ENCODE data around the gene CDKN2A. TPM values are rescaled to one million over a fixed set of nuclear protein-coding genes. Genes with fewer than 3 reads are reported as not detected.

CDKN2A gene
- polyA plus RNA-seq, 1 of the 3 experiments (the other 2 are of a cell fraction) = 41.4 TPM

GRCh38 chr9:22031655-22032411, 37.6 kb upstream of the CDKN2A start:
- CTCF ChIA-PET = interaction anchor here (1.5 to 2.1 kb wide), 2 partner anchors 36 to 218 kb away, joined by 3 to 5 read pairs; no protein-coding TSS in a partner anchor
- no peak overlapping the region for H3K9ac ChIP-seq

GRCh38 chr9:22030101-22030598, 36.0 kb upstream of the CDKN2A start:
- peak overlapping the region in 1 of 2 experiments; percentile 24; a peak in 1 of 4 replicates for H3K27ac ChIP-seq (ENCODE audit: low read depth in 2 of 2, low read length in 1 of 2)
- 33% methylated on average over 1 of the region's 1 CpG for WGBS (ENCODE audit: low lambda C conversion rate)
- POLR2A ChIA-PET = no interaction called here
- no peak for TF ChIP-seq MAX (IDR thresholded peaks at IDR 0.05; ENCODE audit: low read depth)
- peak; percentile 28 for TF ChIP-seq FOSL2 (IDR thresholded peaks at IDR 0.05; ENCODE audit: borderline replicate concordance, low read depth)
- H3K36me3 ChIP-seq (replicated peaks in 1 of 2; ENCODE audit: control insufficient read depth in 1 of 2, insufficient read depth in 2 of 2, low read length in 1 of 2) = no peaks in the 10 kb centered on the region
- no peaks in the 10 kb centered on the region for H4K20me1 ChIP-seq (ENCODE audit: insufficient read depth)
- peak overlapping the region; percentile 43; the same call in 1 of the 2 replicates for H2AFZ ChIP-seq (ENCODE audit: low read depth)
- H3K9me2 ChIP-seq = no peaks in the 10 kb centered on the region
- H3K4me3 ChIP-seq (ENCODE audit: low read depth in 2 of 2, low read length in 1 of 2) = no peak overlapping the region
- no peaks in the 10 kb centered on the region for H3K4me1 ChIP-seq (ENCODE audit: control insufficient read depth in 1 of 2, insufficient read depth in 2 of 2, low read depth in 1 of 2, low read length in 1 of 2)
- CTCF ChIA-PET = interaction anchor here (2.1 to 2.8 kb wide), 3 partner anchors 7 to 217 kb away, joined by 5 to 13 read pairs (median 7); partner anchors contain the start of gene CDKN2B
- H3K9ac ChIP-seq = no peak overlapping the region
- H3K9me3 ChIP-seq = no peaks in the 10 kb centered on the region
- H3F3A ChIP-seq (replicated peaks; ENCODE audit: insufficient read depth) = peaks cover 6% of the 10 kb centered on the region
- no peaks in the 10 kb centered on the region for H3K27me3 ChIP-seq (ENCODE audit: insufficient read depth)
- H3K4me2 ChIP-seq = no peak overlapping the region
- H3K79me2 ChIP-seq (ENCODE audit: insufficient read depth) = no peaks in the 10 kb centered on the region
- no peak for DNase-seq

More at GRCh38 chr9:22031655-22032411, 37.6 kb upstream of the CDKN2A start:
- H3K27ac ChIP-seq (ENCODE audit: low read depth in 2 of 2, low read length in 1 of 2) = no peak overlapping the region
- H3K4me3 ChIP-seq (ENCODE audit: low read depth in 2 of 2, low read length in 1 of 2) = no peak overlapping the region
- peaks cover 6% of the 10 kb centered on the region for H3F3A ChIP-seq (replicated peaks; ENCODE audit: insufficient read depth)
- H3K79me2 ChIP-seq (ENCODE audit: insufficient read depth) = no peaks in the 10 kb centered on the region
- H3K27me3 ChIP-seq (ENCODE audit: insufficient read depth) = no peaks in the 10 kb centered on the region
- no peaks in the 10 kb centered on the region for H4K20me1 ChIP-seq (ENCODE audit: insufficient read depth)
- no peak for DNase-seq
- no peaks in the 10 kb centered on the region for H3K9me3 ChIP-seq
- no peak overlapping the region for H2AFZ ChIP-seq (ENCODE audit: low read depth)
- H3K4me1 ChIP-seq (ENCODE audit: control insufficient read depth in 1 of 2, insufficient read depth in 2 of 2, low read depth in 1 of 2, low read length in 1 of 2) = no peaks in the 10 kb centered on the region
- H3K4me2 ChIP-seq = no peak overlapping the region
- 54% methylated on average over 4 of the region's 4 CpGs for WGBS (ENCODE audit: low lambda C conversion rate)
- no peaks in the 10 kb centered on the region for H3K9me2 ChIP-seq
- POLR2A ChIA-PET = interaction anchor here (0.5 kb wide), 1 partner anchor 15 kb away, joined by 4 read pairs; no protein-coding TSS in a partner anchor
- H3K36me3 ChIP-seq (replicated peaks in 1 of 2; ENCODE audit: control insufficient read depth in 1 of 2, insufficient read depth in 2 of 2, low read length in 1 of 2) = no peaks in the 10 kb centered on the region
- no peak for TF ChIP-seq NRF1 (IDR thresholded peaks at IDR 0.05; ENCODE audit: low read depth, low read length)
- no peak for TF ChIP-seq TAF1 (IDR thresholded peaks at IDR 0.05; ENCODE audit: borderline replicate concordance, low read depth, low read length)
- TF ChIP-seq USF1 (IDR thresholded peaks at IDR 0.05; ENCODE audit: borderline replicate concordance, low read depth) = no peak

- H3K36me3 ChIP-seq (replicated peaks in 1 of 2; ENCODE audit: control insufficient read depth in 1 of 2, insufficient read depth in 2 of 2, low read length in 1 of 2) = no peaks in the 10 kb centered on the region
- CTCF ChIA-PET = interaction anchor here (0.6 to 2.8 kb wide), 7 partner anchors 8 to 216 kb away, joined by 3 to 13 read pairs (median 5); partner anchors contain the start of gene CDKN2B
- no peaks in the 10 kb centered on the region for H3K4me1 ChIP-seq (ENCODE audit: control insufficient read depth in 1 of 2, insufficient read depth in 2 of 2, low read depth in 1 of 2, low read length in 1 of 2)
- H3K27ac ChIP-seq (ENCODE audit: low read depth in 2 of 2, low read length in 1 of 2) = no peak overlapping the region
- POLR2A ChIA-PET = no interaction called here
- TF ChIP-seq FOXJ3 (CRISPR knock-in tag; IDR thresholded peaks at IDR 0.05) (no peak), TCF12 (IDR thresholded peaks at IDR 0.05) (no peak), MEF2A (IDR thresholded peaks at IDR 0.05; ENCODE audit: borderline replicate concordance, low read depth) (no peak), JUND (IDR thresholded peaks at IDR 0.05) (no peak), MXI1 (IDR thresholded peaks at IDR 0.05; ENCODE audit: low read depth, low read length) (no peak), RCOR1 (IDR thresholded peaks at IDR 0.05; ENCODE audit: low read length) (no peak), ELF1 (IDR thresholded peaks at IDR 0.05) (no peak), YY1 (IDR thresholded peaks at IDR 0.05; ENCODE audit: low read depth) (no peak), FOSL2 (IDR thresholded peaks at IDR 0.05; ENCODE audit: borderline replicate concordance, low read depth) (no peak), GABPA (IDR thresholded peaks at IDR 0.05; ENCODE audit: low read depth) (no peak), IRF3 (IDR thresholded peaks at IDR 0.05; ENCODE audit: low read depth, low read length) (no peak), USF1 (IDR thresholded peaks at IDR 0.05; ENCODE audit: borderline replicate concordance, low read depth) (no peak), MAX (IDR thresholded peaks at IDR 0.05; ENCODE audit: low read depth) (no peak), EP300 (IDR thresholded peaks at IDR 0.05; ENCODE audit: borderline replicate concordance in 1 of 2, low read depth in 1 of 2, low read length in 1 of 2) (no peak)
- H3K9me2 ChIP-seq = no peaks in the 10 kb centered on the region
- no peak for DNase-seq
- no peak overlapping the region for H2AFZ ChIP-seq (ENCODE audit: low read depth)
- H3K79me2 ChIP-seq (ENCODE audit: insufficient read depth) = no peaks in the 10 kb centered on the region
- H4K20me1 ChIP-seq (ENCODE audit: insufficient read depth) = no peaks in the 10 kb centered on the region
- H3F3A ChIP-seq (replicated peaks; ENCODE audit: insufficient read depth) = peaks cover 6% of the 10 kb centered on the region
- H3K9me3 ChIP-seq = no peaks in the 10 kb centered on the region
- H3K4me2 ChIP-seq = no peak overlapping the region
- no peaks in the 10 kb centered on the region for H3K27me3 ChIP-seq (ENCODE audit: insufficient read depth)
- H3K9ac ChIP-seq = no peak overlapping the region
- H3K4me3 ChIP-seq (ENCODE audit: low read depth in 2 of 2, low read length in 1 of 2) = no peak overlapping the region
- 28% methylated on average over 4 of the region's 4 CpGs for WGBS (ENCODE audit: low lambda C conversion rate)
Observed at GRCh38 chr9:22029231-22029630, 35.0 kb upstream of the CDKN2A start.

Data from SK-N-SH (cell line).